ENCODE data around the gene YTHDC1.
"Not testable (repeated sequence)": the region's sequence is repeated elsewhere in the genome, so short reads cannot be mapped to it uniquely, and the experiment has no call there.

The YTHDC1 gene

GRCh38 chr4:68287704-68288392 is 62.0 kb downstream of the YTHDC1 start:
- no peak overlapping the region for H3K9ac ChIP-seq (ENCODE audit: low read depth, low read length, poor library complexity, severe bottlenecking)
- no peaks in the 10 kb centered on the region for H4K20me1 ChIP-seq (ENCODE audit: insufficient read depth, low read length, poor library complexity, severe bottlenecking)
- no peak overlapping the region for H2AFZ ChIP-seq (ENCODE audit: low read length)
- no peaks in the 10 kb centered on the region for H3K9me2 ChIP-seq (replicated peaks; ENCODE audit: low read depth, low read length)
- H3K27me3 ChIP-seq (ENCODE audit: insufficient read depth, low read length, poor library complexity, severe bottlenecking), result no peaks in the 10 kb centered on the region
- no peaks in the 10 kb centered on the region for H3K9me3 ChIP-seq (ENCODE audit: insufficient read depth, low read depth, low read length)
- no peaks in the 10 kb centered on the region for H3K79me2 ChIP-seq (ENCODE audit: insufficient read depth, low read length)
- no peak overlapping the region for H3K4me2 ChIP-seq (ENCODE audit: low read depth, low read length, poor library complexity, severe bottlenecking)
- H3K4me3 ChIP-seq (ENCODE audit: low read length, poor library complexity, severe bottlenecking), result no peak overlapping the region
- no peaks in the 10 kb centered on the region for H3K36me3 ChIP-seq (ENCODE audit: insufficient read depth, low read length)
- TF ChIP-seq CTCF (conservative IDR thresholded peaks at IDR 0.05; ENCODE audit: low read length) (no peak), EZH2phosphoT487 (IDR thresholded peaks at IDR 0.05; ENCODE audit: borderline replicate concordance) (no peak)
- H3F3A ChIP-seq (ENCODE audit: low read depth), result no peaks in the 10 kb centered on the region
- no peaks in the 10 kb centered on the region for H3K4me1 ChIP-seq (ENCODE audit: insufficient read depth, low read length, poor library complexity, severe bottlenecking)

DNA sequence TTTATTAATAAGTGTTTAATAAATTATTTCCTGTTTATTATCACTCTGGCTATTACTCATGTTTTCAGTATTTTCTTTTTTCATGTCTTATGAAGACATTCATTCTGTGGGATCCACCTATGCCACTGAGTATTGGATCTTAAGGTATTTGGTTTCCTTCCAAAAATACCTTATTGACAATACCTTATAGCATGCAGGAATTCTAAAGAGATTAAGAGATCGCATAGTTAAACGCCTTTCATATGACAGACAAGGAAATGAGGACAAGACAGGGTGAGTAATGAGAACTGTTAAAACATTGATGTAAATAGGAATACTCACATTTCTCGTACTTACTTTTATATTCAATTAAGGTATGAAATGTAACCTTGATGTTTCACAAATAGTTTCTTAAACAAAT is 66.2 kb downstream of the YTHDC1 start:
- Histone ChIP-seq H3K27me3 (ENCODE audit: insufficient read depth, low read length, poor library complexity, severe bottlenecking) (no peaks in the 10 kb centered on the region), H3K36me3 (ENCODE audit: insufficient read depth, low read length) (no peaks in the 10 kb centered on the region), H3F3A (ENCODE audit: low read depth) (no peaks in the 10 kb centered on the region), H3K4me3 (ENCODE audit: low read length, poor library complexity, severe bottlenecking) (no peak overlapping the region), H2AFZ (ENCODE audit: low read length) (no peak overlapping the region), H3K9me3 (ENCODE audit: insufficient read depth, low read depth, low read length) (no peaks in the 10 kb centered on the region), H3K9me2 (replicated peaks; ENCODE audit: low read depth, low read length) (no peaks in the 10 kb centered on the region), H4K20me1 (ENCODE audit: insufficient read depth, low read length, poor library complexity, severe bottlenecking) (no peaks in the 10 kb centered on the region), H3K79me2 (ENCODE audit: insufficient read depth, low read length) (no peaks in the 10 kb centered on the region), H3K4me2 (ENCODE audit: low read depth, low read length, poor library complexity, severe bottlenecking) (no peak overlapping the region), H3K9ac (ENCODE audit: low read depth, low read length, poor library complexity, severe bottlenecking) (no peak overlapping the region), H3K4me1 (ENCODE audit: insufficient read depth, low read length, poor library complexity, severe bottlenecking) (no peaks in the 10 kb centered on the region)
- TF ChIP-seq EZH2phosphoT487 (IDR thresholded peaks at IDR 0.05; ENCODE audit: borderline replicate concordance), result no peak

DNA sequence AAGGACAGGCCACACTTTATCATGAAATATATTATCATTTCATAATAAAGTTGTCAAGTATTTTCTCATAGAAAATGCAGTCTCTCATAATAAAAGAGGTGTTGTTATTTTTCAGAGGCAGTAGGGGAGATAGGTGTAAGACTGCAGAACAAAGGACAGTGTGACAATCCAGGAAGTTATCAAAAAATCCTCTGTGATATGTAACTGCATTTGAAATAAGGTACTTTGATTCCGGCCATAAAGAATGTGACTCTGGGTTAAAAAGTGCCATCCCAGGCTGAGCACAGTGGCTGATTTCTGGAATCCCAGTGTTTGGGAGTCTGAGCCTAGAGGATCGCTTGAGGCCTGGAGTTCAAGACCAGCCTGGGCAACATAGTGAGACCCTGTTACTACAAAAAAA is 66.8 kb downstream of the YTHDC1 start:
- Histone ChIP-seq H3K27me3 (ENCODE audit: insufficient read depth, low read length, poor library complexity, severe bottlenecking) (no peaks in the 10 kb centered on the region), H2AFZ (ENCODE audit: low read length) (no peak overlapping the region), H3K4me2 (ENCODE audit: low read depth, low read length, poor library complexity, severe bottlenecking) (no peak overlapping the region), H3K4me1 (ENCODE audit: insufficient read depth, low read length, poor library complexity, severe bottlenecking) (no peaks in the 10 kb centered on the region), H3K79me2 (ENCODE audit: insufficient read depth, low read length) (no peaks in the 10 kb centered on the region), H3K9me2 (replicated peaks; ENCODE audit: low read depth, low read length) (no peaks in the 10 kb centered on the region), H3K36me3 (ENCODE audit: insufficient read depth, low read length) (no peaks in the 10 kb centered on the region), H3K4me3 (ENCODE audit: low read length, poor library complexity, severe bottlenecking) (no peak overlapping the region), H3K9me3 (ENCODE audit: insufficient read depth, low read depth, low read length) (no peaks in the 10 kb centered on the region), H3F3A (ENCODE audit: low read depth) (no peaks in the 10 kb centered on the region), H3K9ac (ENCODE audit: low read depth, low read length, poor library complexity, severe bottlenecking) (no peak overlapping the region), H4K20me1 (ENCODE audit: insufficient read depth, low read length, poor library complexity, severe bottlenecking) (no peaks in the 10 kb centered on the region)
- no peak for TF ChIP-seq EZH2phosphoT487 (IDR thresholded peaks at IDR 0.05; ENCODE audit: borderline replicate concordance)
- TF ChIP-seq CTCF (conservative IDR thresholded peaks at IDR 0.05; ENCODE audit: low read length), result no peak

DNA sequence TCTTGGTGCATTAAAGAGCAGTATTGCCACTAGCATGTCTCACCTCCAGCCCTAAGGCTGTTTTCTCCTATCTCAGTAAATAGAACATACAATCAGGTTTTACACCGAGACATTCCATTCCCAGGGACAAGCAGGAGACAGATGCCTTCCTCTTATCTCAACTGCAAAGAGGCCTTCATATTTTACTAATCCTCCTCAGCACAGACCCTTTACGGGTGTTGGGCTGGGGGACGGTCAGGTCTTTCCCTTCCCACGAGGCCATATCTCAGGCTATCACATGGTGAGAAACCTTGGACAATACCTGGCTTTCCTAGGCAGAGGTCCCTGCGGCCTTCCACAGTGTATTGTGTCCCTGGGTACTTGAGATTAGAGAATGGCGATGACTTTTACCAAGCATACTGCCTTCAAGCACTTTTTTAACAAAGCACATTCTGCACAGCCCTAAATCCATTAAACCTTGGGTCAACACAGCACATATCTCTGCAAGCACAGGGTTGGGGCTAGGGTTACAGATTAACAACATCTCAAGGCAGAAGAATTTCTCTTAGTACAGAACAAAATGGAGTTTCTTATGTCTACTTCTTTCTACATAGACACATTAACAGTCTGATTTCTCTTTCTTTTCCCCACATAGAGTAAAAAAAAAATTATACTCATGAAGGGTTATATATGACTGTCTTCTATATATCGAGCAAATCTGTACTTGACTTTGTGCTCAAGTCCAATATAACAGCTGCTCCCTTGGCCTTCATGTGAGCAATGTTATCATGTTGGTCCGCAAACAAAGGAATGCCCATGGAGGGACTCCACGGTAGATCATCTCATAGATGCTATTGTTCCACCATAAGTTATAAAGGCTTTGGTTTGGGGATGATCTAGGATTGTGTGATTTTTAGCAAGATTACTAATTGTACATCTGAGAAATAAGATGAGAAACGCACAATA is 67.8 kb downstream of the YTHDC1 start:
- H3F3A ChIP-seq (ENCODE audit: low read depth); H3K4me1 ChIP-seq (ENCODE audit: insufficient read depth, low read length, poor library complexity, severe bottlenecking); H3K9ac ChIP-seq (ENCODE audit: low read depth, low read length, poor library complexity, severe bottlenecking); H2AFZ ChIP-seq (ENCODE audit: low read length); H3K9me3 ChIP-seq (ENCODE audit: insufficient read depth, low read depth, low read length); H3K4me2 ChIP-seq (ENCODE audit: low read depth, low read length, poor library complexity, severe bottlenecking); H4K20me1 ChIP-seq (ENCODE audit: insufficient read depth, low read length, poor library complexity, severe bottlenecking); H3K27me3 ChIP-seq (ENCODE audit: insufficient read depth, low read length, poor library complexity, severe bottlenecking); H3K79me2 ChIP-seq (ENCODE audit: insufficient read depth, low read length); H3K9me2 ChIP-seq (replicated peaks; ENCODE audit: low read depth, low read length); H3K36me3 ChIP-seq (ENCODE audit: insufficient read depth, low read length); H3K4me3 ChIP-seq (ENCODE audit: low read length, poor library complexity, severe bottlenecking): not testable (repeated sequence)

All from Loucy (cell line).